Natural killer cell (primary cell): Measurements from ENCODE around the gene RPL10. TPM values are rescaled to one million over a fixed set of nuclear protein-coding genes. Genes with fewer than 3 reads are reported as not detected.

Experiments used
- ATAC-seq, 3 donors: fragments of 150-1000 bp in 2 of 3; fragments of 200-7000 bp in 1 of 3; cut with Tn5 transposase; 1 replicate in 1 of 3; 2 replicates in 2 of 3; pipeline ENCODE4 v1.10.0; 2021; ENCODE audit warnings: mild to moderate bottlenecking in 2 of 3, moderate library complexity in 2 of 3
- DNase-seq, 2 donors: peaks; one replicate each; pipeline versions ENCODE4 v3.0.0 to v3.0.0-alpha.2; 2013 to 2021; ENCODE audit warnings: mixed read lengths in 1 of 2
- H3K27ac ChIP-seq: one replicate; pipeline ENCODE4 v1.5.1; 2013; ENCODE audit warnings: mild to moderate bottlenecking, low read length
- H3K27me3 ChIP-seq: one replicate; pipeline ENCODE4 v1.6.1; 2013; ENCODE audit warnings: low read length; ENCODE audit not compliant: control insufficient read depth, insufficient read depth
- H3K36me3 ChIP-seq: one replicate; pipeline ENCODE4 v1.6.1; 2013; ENCODE audit warnings: low read length; ENCODE audit not compliant: control insufficient read depth, insufficient read depth
- H3K4me1 ChIP-seq: one replicate; pipeline ENCODE4 v1.6.1; 2013; ENCODE audit warnings: low read length; ENCODE audit not compliant: control insufficient read depth, insufficient read depth
- H3K4me3 ChIP-seq: one replicate; pipeline ENCODE4 v1.5.1; 2013; ENCODE audit warnings: low read length
- H3K9me3 ChIP-seq: one replicate; pipeline ENCODE4 v1.6.1; 2013; ENCODE audit warnings: low read length; ENCODE audit not compliant: control insufficient read depth, insufficient read depth
- H3K27ac Mint-ChIP-seq, 2 donors: one replicate each; pipeline ENCODE4 v1.8.0; 2022; ENCODE audit warnings: mild to moderate bottlenecking in 2 of 2, mixed read lengths in 2 of 2, moderate library complexity in 1 of 2
- H3K27me3 Mint-ChIP-seq, 2 donors: one replicate each; pipeline ENCODE4 v1.8.0; 2022; ENCODE audit warnings: low read depth in 2 of 2, mixed read lengths in 2 of 2
- H3K36me3 Mint-ChIP-seq: one replicate; pipeline ENCODE4 v1.8.0; 2022; ENCODE audit warnings: mixed read lengths
- H3K4me1 Mint-ChIP-seq, 2 donors: one replicate each; pipeline ENCODE4 v1.8.0; 2022; ENCODE audit warnings: mixed read lengths in 2 of 2
- H3K4me3 Mint-ChIP-seq: one replicate; pipeline ENCODE4 v1.8.0; 2022; ENCODE audit warnings: mild to moderate bottlenecking, moderate library complexity, mixed read lengths
- H3K9me3 Mint-ChIP-seq, 2 donors: one replicate each; pipeline ENCODE4 v1.8.0; 2022; ENCODE audit warnings: mixed read lengths in 2 of 2
- WGBS: methylation state at CpG from one replicate; pipeline ENCODE4 v1.1.7; 2013; ENCODE audit warnings: missing lambda C conversion rate; ENCODE audit not compliant: insufficient coverage; 5-methylcytosine and 5-hydroxymethylcytosine counted together
- intact Hi-C: fragments of 100-400 bp; cut with micrococcal nuclease; formaldehyde crosslinking; loops from one replicate; pipeline ENCODE4 v1.14.2; 2022
- total RNA-seq, 4 donors: library from RNA; stranded (reverse); fragments of 120-200 nt in 1 of 4; gene quantifications; one replicate each; pipeline versions ENCODE4 v1.2.3 to v1.2.4, GENCODE V29; 2013 to 2022
- TF ChIP-seq, protein P1 (sequence below): fragments of 200-600 bp; IDR thresholded peaks from one replicate; pipeline ENCODE4 v1.8.0; 2022; ENCODE audit warnings: antibody characterized with exemption

Gene RPL10
- total RNA-seq, 3 donors from 2014 or later (not counting 1 experiment from before 2014, with no cell fraction given), result 2,249 to 2,456 (median 2,324) TPM

GRCh38 chrX:154419688-154420401, 21.7 kb downstream of the RPL10 start:
- 91% methylated on average over 14 of the region's 19 CpGs for WGBS
- ATAC-seq (no peak), DNase-seq (no peak)
- H3K27ac Mint-ChIP-seq, result no peak overlapping the region
- intact Hi-C loops, result no loop called here
- H3K9me3 ChIP-seq, result no peaks in the 10 kb centered on the region
- H3K4me1 ChIP-seq, result no peaks in the 10 kb centered on the region
- TF ChIP-seq, protein P1, sequence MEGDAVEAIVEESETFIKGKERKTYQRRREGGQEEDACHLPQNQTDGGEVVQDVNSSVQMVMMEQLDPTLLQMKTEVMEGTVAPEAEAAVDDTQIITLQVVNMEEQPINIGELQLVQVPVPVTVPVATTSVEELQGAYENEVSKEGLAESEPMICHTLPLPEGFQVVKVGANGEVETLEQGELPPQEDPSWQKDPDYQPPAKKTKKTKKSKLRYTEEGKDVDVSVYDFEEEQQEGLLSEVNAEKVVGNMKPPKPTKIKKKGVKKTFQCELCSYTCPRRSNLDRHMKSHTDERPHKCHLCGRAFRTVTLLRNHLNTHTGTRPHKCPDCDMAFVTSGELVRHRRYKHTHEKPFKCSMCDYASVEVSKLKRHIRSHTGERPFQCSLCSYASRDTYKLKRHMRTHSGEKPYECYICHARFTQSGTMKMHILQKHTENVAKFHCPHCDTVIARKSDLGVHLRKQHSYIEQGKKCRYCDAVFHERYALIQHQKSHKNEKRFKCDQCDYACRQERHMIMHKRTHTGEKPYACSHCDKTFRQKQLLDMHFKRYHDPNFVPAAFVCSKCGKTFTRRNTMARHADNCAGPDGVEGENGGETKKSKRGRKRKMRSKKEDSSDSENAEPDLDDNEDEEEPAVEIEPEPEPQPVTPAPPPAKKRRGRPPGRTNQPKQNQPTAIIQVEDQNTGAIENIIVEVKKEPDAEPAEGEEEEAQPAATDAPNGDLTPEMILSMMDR, result no peak
- no peaks in the 10 kb centered on the region for H3K27me3 Mint-ChIP-seq
- H3K27me3 ChIP-seq, result no peaks in the 10 kb centered on the region
- no peak overlapping the region for H3K4me3 Mint-ChIP-seq
- H3K9me3 Mint-ChIP-seq, result no peaks in the 10 kb centered on the region
- H3K4me3 ChIP-seq, result no peak overlapping the region
- H3K36me3 Mint-ChIP-seq, result no peaks in the 10 kb centered on the region
- no peaks in the 10 kb centered on the region for H3K4me1 Mint-ChIP-seq
- H3K27ac ChIP-seq, result no peak overlapping the region
- H3K36me3 ChIP-seq, result no peaks in the 10 kb centered on the region

- DNase-seq, result no peak
- no peaks in the 10 kb centered on the region for H3K4me1 ChIP-seq
- no peaks in the 10 kb centered on the region for H3K36me3 ChIP-seq
- 95% methylated on average over 10 of the region's 10 CpGs for WGBS
- no peaks in the 10 kb centered on the region for H3K9me3 ChIP-seq
- Mint-ChIP-seq H3K9me3 (no peaks in the 10 kb centered on the region), H3K36me3 (no peaks in the 10 kb centered on the region), H3K4me1 (no peaks in the 10 kb centered on the region), H3K4me3 (no peak overlapping the region), H3K27me3 (no peaks in the 10 kb centered on the region), H3K27ac (no peak overlapping the region)
- H3K4me3 ChIP-seq, result no peak overlapping the region
- intact Hi-C loops, result no loop called here
- no peaks in the 10 kb centered on the region for H3K27me3 ChIP-seq
- no peak overlapping the region for H3K27ac ChIP-seq
- no peak for ATAC-seq
- TF ChIP-seq, protein P1, result no peak
Measured at GRCh38 chrX:154420402-154420756, 22.2 kb downstream of the RPL10 start.

- intact Hi-C loops, result loop anchor here (5.0 kb wide), 1 partner anchor 50 kb away; the partner anchor contains the start of gene LAGE3
- Mint-ChIP-seq H3K27me3 (no peaks in the 10 kb centered on the region), H3K36me3 (no peaks in the 10 kb centered on the region), H3K4me1 (peaks cover 22 to 25% of the 10 kb centered on the region in 2 donors), H3K9me3 (no peaks in the 10 kb centered on the region), H3K4me3 (no peak overlapping the region), H3K27ac (no peak overlapping the region)
- DNase-seq, result no peak
- no peak for ATAC-seq
- 97% methylated on average over 12 of the region's 13 CpGs for WGBS
- Histone ChIP-seq H3K4me3 (no peak overlapping the region), H3K9me3 (no peaks in the 10 kb centered on the region), H3K4me1 (peaks cover 37% of the 10 kb centered on the region), H3K27me3 (no peaks in the 10 kb centered on the region), H3K27ac (no peak overlapping the region), H3K36me3 (peaks cover 5% of the 10 kb centered on the region)
- TF ChIP-seq, protein P1, result no peak
Measured at GRCh38 chrX:154426916-154427770, 29.0 kb downstream of the RPL10 start.
